Smooth muscle cell (in vitro differentiated cells): ENCODE measurements around the gene TMEM106C. TPM values are rescaled to one million over a fixed set of nuclear protein-coding genes. Genes with fewer than 3 reads are reported as not detected.

ENCODE experiments used
- DNase-seq: peaks from one replicate; lab custom pipeline; 2025; ENCODE audit not compliant: unreplicated experiment; lab: John Stamatoyannopoulos, UW
- H2AFZ ChIP-seq: fragments of 200-600 bp; sonication (generic); 2 replicates; pipeline ENCODE4 v1.6.0; 2016; ENCODE audit warnings: antibody characterized with exemption, low read depth, mild to moderate bottlenecking
- H3F3A ChIP-seq: fragments of 200-600 bp; sonication (generic); 2 replicates; pipeline ENCODE4 v1.6.0; 2017; ENCODE audit warnings: antibody characterized with exemption, low read depth
- H3K27ac ChIP-seq: fragments of 200-600 bp; sonication (generic); 2 replicates; pipeline ENCODE4 v1.5.1; 2016; ENCODE audit warnings: low read depth, mild to moderate bottlenecking
- H3K27me3 ChIP-seq: fragments of 200-600 bp; sonication (generic); 2 replicates; pipeline ENCODE4 v1.6.1; 2016; ENCODE audit warnings: low read depth, mild to moderate bottlenecking
- H3K36me3 ChIP-seq: fragments of 200-600 bp; sonication (generic); 2 replicates; pipeline ENCODE4 v1.5.1; 2016; ENCODE audit warnings: low read depth
- H3K4me1 ChIP-seq: fragments of 200-600 bp; sonication (generic); 2 replicates; pipeline ENCODE4 v1.5.1; 2016; ENCODE audit warnings: low read depth
- H3K4me2 ChIP-seq: fragments of 200-600 bp; sonication (generic); 2 replicates; pipeline ENCODE4 v1.6.0; 2016; ENCODE audit warnings: mild to moderate bottlenecking
- H3K4me3 ChIP-seq: fragments of 200-600 bp; sonication (generic); 2 replicates; pipeline ENCODE4 v1.5.1; 2016; ENCODE audit warnings: mild to moderate bottlenecking
- H3K79me2 ChIP-seq: fragments of 200-600 bp; sonication (generic); 2 replicates; pipeline ENCODE4 v1.6.0; 2016; ENCODE audit warnings: low read depth, mild to moderate bottlenecking
- H3K9ac ChIP-seq: fragments of 200-600 bp; sonication (generic); 2 replicates; pipeline ENCODE4 v1.6.0; 2016; ENCODE audit warnings: low read depth
- H3K9me3 ChIP-seq: fragments of 200-600 bp; sonication (generic); replicated peaks from 2 replicates; pipeline ENCODE4 v1.5.1; 2016; ENCODE audit warnings: low read depth
- H4K20me1 ChIP-seq: fragments of 200-600 bp; sonication (generic); 2 replicates; pipeline ENCODE4 v1.6.0; 2016; ENCODE audit warnings: low read depth
- CTCF ChIP-seq: fragments of 200-600 bp; sonication (generic); IDR thresholded peaks from 2 replicates; pipeline ENCODE4 v1.5.1; 2017; ENCODE audit warnings: borderline replicate concordance, mild to moderate bottlenecking, antibody characterized with exemption; ENCODE audit not compliant: insufficient read depth, poor library complexity, severe bottlenecking
- WGBS: methylation state at CpG from one replicate; pipeline ENCODE4 v1.1.7; 2016; ENCODE audit warnings: low lambda C conversion rate; 5-methylcytosine and 5-hydroxymethylcytosine counted together
- polyA plus RNA-seq: library from polyadenylated mRNA; unstranded; fragments of >200 nt; fragmentation: Nextera tagmentation; extraction: Ambion mirVana; gene quantifications from 2 replicates; pipeline ENCODE4 v1.2.1, GENCODE V29; 2016
- total RNA-seq: library from RNA; depleted of rRNA; stranded (reverse); fragments of >200 nt; gene quantifications from 2 replicates; pipeline ENCODE4 v1.2.3, GENCODE V29; 2014

The TMEM106C gene
- total and polyA plus RNA-seq, 2 experiments from 2014 or later, result 42.7 to 58.9 TPM

DNA sequence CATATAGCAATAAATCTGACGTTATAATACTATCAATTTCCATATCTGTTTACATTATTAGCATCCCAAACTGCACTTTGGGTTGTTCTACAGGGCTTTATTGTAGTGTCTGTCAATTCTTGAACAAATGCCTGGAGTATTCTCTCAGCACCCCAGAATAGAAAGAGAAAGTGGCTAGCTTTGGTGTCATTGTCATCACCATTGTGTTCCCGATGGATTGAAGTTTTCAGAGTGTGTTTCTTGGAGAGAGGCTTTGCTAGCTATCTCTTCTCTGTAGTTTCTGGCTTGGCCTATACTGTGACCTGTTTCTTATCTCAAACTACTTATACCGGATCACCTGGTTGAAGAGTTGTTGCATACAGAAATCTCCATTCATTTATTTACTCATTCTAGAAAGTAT is 6.4 kb downstream of the TMEM106C start:
- no peak for TF ChIP-seq CTCF

DNA sequence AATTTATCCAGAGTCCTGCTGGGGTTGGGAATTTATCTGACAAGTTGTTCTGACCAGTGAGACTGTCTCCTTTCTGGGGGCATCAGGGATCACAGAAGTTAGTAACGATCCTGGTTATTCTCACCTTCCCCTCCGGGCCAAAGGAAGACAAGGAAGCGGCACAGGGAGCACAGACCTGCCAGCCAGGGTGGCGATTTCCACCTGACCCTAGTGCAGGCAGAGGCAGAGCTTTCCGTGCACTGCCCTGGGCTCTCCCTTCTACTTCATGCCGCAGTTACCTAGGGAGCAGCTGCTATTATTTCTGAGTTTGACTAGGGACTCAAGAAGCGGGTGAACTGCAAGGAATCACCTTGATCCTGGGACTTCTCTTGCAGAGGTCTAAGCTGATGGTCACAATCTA is 7.4 kb downstream of the TMEM106C start:
- Histone ChIP-seq H3K27ac (no peak overlapping the region), H4K20me1 (no peaks in the 10 kb centered on the region), H3K4me3 (no peak overlapping the region), H3K9me3 (no peaks in the 10 kb centered on the region), H3K79me2 (no peaks in the 10 kb centered on the region), H3F3A (no peaks in the 10 kb centered on the region), H3K27me3 (no peaks in the 10 kb centered on the region), H3K4me1 (no peaks in the 10 kb centered on the region), H3K36me3 (no peaks in the 10 kb centered on the region), H3K4me2 (no peak overlapping the region), H3K9ac (no peak overlapping the region), H2AFZ (no peak overlapping the region)
- DNase-seq, result no peak
- WGBS, result 84% methylated on average over 7 of the region's 7 CpGs
- no peak for TF ChIP-seq CTCF

More for the DNA sequence above, 6.4 kb downstream of the TMEM106C start:
- Histone ChIP-seq H3K9ac (no peak overlapping the region), H3K9me3 (no peaks in the 10 kb centered on the region), H3K36me3 (no peaks in the 10 kb centered on the region), H3K27ac (no peak overlapping the region), H2AFZ (no peak overlapping the region), H3K79me2 (no peaks in the 10 kb centered on the region), H3F3A (no peaks in the 10 kb centered on the region), H4K20me1 (no peaks in the 10 kb centered on the region), H3K4me2 (no peak overlapping the region), H3K4me1 (no peaks in the 10 kb centered on the region), H3K27me3 (no peaks in the 10 kb centered on the region), H3K4me3 (no peak overlapping the region)
- 88% methylated on average over 3 of the region's 3 CpGs for WGBS
- DNase-seq, result no peak

DNA sequence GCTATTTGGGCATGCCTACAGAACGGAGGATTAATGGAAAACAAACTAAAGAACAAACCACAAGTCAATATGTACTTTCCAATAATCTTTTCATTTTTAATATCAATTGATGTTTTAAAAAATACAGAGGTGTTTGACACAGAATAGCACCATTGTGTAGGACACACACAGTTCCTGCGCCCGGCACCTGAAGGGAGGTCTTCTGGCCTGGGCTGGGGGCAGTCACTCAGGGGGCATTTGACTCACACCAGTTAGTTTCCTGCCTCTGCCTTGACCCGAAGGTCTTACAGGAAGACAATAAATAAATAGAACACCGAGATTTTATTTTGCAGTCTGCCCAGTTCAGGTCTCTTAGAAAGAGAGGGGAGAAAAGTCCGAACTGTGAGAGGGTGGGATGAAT is 9.5 kb downstream of the TMEM106C start:
- no peaks in the 10 kb centered on the region for H3K36me3 ChIP-seq
- H3K27me3 ChIP-seq, result no peaks in the 10 kb centered on the region
- no peak overlapping the region for H3K27ac ChIP-seq
- no peaks in the 10 kb centered on the region for H3K79me2 ChIP-seq
- no peaks in the 10 kb centered on the region for H3F3A ChIP-seq
- no peak overlapping the region for H3K4me2 ChIP-seq
- no peaks in the 10 kb centered on the region for H3K9me3 ChIP-seq
- no peak overlapping the region for H3K9ac ChIP-seq
- WGBS, result 95% methylated on average over 6 of the region's 6 CpGs
- no peak overlapping the region for H2AFZ ChIP-seq
- no peak for DNase-seq
- H3K4me3 ChIP-seq, result no peak overlapping the region
- H3K4me1 ChIP-seq, result no peaks in the 10 kb centered on the region
- H4K20me1 ChIP-seq, result no peaks in the 10 kb centered on the region
- TF ChIP-seq CTCF, result no peak

DNA sequence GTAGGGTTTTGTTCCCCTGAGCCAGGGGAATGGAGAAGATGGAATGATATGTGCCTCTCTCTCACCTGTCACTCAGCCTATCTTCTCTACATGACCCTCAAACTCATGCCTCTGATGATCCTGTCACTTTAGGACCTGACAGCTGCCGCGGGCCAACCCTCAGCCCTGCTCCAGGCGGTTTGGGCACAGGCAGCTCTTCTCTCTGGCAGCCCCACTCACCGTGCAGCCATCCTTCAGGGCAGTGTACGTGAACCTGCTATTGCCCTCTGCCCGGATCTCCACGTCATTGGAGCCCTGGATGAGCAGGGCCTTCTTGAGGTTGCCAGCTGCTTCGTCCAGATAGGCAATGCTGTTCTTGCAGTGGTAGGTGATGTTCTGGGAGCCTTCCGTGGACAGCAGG is 10.5 kb downstream of the TMEM106C start:
- no peak for TF ChIP-seq CTCF
- no peak for DNase-seq
- H3K79me2 ChIP-seq, result no peaks in the 10 kb centered on the region

More for the DNA sequence above, 10.5 kb downstream of the TMEM106C start:
- WGBS, result 91% methylated on average over 9 of the region's 9 CpGs
- Histone ChIP-seq H3K27ac (no peak overlapping the region), H3K27me3 (no peaks in the 10 kb centered on the region), H3K4me1 (no peaks in the 10 kb centered on the region), H4K20me1 (no peaks in the 10 kb centered on the region), H3K9me3 (no peaks in the 10 kb centered on the region), H3K36me3 (no peaks in the 10 kb centered on the region), H3K4me2 (no peak overlapping the region), H3K4me3 (no peak overlapping the region), H2AFZ (no peak overlapping the region), H3F3A (no peaks in the 10 kb centered on the region), H3K9ac (no peak overlapping the region)
